HG03378 (cell line): ENCODE measurements around the gene DMWD.
A peak's percentile ranks its signal among the peaks of the same experiment; 100 is the strongest.

Experiments
- ATAC-seq: cut with Tn5 transposase; IDR thresholded peaks from one replicate; pipeline ENCODE4 v1.9.1; 2021; ENCODE audit warnings: mild to moderate bottlenecking, moderate library complexity; ENCODE audit not compliant: unreplicated experiment

The DMWD gene

DNA sequence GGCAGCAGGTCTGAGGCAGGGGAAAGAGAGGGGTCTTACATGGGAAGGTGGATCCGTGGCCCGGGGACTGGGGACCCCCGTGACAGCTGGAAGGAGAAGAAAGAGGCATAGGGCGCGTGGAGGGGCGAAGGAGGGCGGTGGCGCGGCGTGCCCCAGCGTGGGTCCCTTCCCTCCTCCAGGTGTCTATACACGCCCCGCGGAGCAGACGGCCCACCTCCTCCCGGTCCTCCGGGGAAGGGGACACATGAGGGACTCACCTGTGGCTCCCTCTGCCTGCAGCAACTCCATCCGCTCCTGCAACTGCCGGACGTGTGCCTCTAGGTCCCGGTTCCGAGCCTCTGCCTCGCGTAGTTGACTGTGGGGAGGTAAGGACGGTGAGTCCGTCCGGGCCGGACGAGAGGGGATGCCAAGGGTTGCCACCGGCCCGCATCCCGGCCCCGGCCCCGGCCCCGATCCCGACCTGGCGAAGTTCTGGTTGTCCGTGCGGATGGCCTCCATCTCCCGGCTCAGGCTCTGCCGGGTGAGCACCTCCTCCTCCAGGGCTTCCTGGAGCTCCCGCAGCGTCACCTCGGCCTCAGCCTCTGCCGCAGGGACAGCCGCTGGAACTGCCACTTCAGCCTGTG is 21.2 kb downstream of the DMWD start:
- ATAC-seq = no peak

DNA sequence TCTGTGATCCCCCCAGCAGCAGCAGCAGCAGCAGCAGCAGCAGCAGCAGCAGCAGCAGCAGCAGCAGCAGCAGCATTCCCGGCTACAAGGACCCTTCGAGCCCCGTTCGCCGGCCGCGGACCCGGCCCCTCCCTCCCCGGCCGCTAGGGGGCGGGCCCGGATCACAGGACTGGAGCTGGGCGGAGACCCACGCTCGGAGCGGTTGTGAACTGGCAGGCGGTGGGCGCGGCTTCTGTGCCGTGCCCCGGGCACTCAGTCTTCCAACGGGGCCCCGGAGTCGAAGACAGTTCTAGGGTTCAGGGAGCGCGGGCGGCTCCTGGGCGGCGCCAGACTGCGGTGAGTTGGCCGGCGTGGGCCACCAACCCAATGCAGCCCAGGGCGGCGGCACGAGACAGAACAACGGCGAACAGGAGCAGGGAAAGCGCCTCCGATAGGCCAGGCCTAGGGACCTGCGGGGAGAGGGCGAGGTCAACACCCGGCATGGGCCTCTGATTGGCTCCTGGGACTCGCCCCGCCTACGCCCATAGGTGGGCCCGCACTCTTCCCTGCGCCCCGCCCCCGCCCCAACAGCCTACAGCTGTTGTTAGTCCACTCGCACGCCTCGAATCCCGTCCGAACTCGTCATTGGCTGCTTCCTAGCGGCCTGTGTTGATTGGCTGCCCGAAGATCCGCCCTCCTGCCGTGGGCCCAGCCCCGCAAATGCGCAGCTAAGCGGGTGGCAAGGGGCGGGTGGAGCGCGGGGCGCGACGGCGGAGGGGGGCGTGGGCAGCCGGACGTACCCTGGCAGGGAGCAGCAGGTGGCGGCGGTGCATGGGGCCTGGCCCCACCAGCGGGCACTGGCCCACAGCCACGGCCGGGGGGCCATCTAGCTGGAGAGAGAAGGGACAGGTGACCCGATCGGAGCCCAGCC is 22.2 kb downstream of the DMWD start:
- peak; percentile 52 for ATAC-seq

DNA sequence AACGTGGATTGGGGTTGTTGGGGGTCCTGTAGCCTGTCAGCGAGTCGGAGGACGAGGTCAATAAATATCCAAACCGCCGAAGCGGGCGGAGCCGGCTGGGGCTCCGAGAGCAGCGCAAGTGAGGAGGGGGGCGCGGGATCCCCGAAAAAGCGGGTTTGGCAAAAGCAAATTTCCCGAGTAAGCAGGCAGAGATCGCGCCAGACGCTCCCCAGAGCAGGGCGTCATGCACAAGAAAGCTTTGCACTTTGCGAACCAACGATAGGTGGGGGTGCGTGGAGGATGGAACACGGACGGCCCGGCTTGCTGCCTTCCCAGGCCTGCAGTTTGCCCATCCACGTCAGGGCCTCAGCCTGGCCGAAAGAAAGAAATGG is 22.8 kb downstream of the DMWD start:
- peak; percentile 19 for ATAC-seq

DNA sequence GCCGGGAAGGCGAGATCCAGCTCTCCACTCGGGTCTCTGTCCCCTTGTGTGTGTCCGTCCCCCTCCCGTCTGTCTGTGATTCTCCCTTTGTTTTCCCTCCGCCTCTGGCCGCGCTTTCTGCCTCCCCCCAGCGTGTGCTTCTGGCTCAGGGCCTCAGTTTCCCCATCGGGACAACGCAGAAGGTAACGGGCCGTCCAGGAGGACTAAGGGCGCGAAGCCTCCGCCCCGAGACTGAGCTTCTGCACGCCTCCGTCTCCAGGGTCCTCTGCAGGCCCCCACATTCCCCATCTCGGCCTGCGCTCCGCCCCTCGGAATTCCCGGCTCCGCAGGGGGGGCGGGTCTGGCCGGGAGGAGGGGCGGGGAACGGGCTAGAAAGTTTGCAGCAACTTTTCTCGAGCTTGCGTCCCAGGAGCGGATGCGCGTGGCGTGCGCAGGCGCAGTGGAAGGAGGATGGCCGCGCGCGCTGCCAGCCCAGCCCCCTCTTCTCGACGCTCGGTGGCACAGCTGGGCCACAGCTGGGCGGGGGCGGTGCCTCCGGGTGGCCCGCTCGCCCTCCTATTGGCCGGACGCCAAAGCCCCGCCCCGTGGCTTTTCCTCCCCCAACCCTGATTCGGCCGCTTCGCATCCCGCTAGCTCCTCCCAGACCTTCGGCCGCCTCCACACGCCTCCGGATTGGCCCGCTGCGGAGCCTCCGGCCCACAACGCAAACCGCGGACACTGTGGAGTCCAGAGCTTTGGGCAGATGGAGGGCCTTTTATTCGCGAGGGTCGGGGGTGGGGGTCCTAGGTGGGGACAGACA is 23.5 kb downstream of the DMWD start, which contains the start of gene SIX5:
SIX5 (minus strand) TSS at position 269 of the 799 bp plus-strand sequence. CDS start 408 bp downstream, outside the sequence.
- peak; percentile 44 for ATAC-seq

DNA sequence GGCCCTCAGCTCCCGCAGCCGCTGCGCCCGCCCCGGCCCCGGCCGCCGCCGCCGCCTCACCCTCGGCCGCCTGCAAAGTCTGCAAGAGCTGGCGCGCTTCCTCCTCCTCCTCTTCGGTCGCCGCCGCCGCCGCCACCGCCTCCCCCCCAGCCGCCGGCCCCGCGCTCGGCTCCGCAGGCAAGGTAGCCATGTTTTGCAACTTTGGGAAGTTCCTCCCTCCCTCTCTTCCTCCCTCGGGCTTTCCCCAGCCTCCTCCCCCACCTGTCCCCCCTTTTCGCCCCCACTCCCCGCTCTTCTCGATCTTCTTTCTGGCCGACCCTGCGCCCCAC is 24.0 kb downstream of the DMWD start:
- ATAC-seq = no peak

DNA sequence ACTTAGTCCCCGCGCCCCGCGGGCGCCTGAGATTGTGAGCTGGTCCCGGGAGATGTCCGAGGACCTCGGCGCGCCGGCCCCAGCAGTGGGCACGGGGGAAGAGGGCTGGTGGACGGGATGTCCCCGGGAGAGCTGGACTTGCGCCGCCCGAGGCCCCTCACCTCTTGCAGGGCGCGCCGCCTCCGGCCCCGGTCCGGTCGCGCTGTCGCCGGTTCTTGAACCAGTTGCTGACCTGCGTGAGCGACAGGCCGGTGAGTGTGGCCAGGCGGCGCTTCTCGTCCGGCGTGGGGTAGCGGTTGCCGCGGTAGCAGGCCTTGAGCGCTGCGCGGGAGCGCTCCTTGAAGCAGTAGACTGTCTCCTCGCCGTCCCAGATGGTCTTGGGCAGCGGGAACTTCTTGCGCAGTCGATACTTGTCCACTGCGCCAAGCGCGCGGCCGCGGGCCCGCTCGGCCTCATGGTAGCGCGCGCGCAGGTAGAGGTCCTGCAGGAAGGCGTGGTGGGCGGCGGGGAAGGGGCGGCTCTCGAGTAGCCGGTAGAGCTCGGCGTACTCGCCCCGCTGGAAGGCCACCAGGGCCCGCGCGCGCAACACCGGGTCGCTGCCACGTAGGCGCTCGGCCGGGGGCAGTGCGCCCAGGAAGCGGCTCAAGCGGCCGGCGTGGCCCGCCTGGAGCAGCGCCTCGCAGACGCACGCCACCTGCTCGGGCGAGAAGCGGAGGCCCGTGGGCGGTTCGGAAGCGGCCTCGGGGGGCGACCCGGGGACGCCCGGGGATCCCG is 24.6 kb downstream of the DMWD start:
- ATAC-seq = no peak

DNA sequence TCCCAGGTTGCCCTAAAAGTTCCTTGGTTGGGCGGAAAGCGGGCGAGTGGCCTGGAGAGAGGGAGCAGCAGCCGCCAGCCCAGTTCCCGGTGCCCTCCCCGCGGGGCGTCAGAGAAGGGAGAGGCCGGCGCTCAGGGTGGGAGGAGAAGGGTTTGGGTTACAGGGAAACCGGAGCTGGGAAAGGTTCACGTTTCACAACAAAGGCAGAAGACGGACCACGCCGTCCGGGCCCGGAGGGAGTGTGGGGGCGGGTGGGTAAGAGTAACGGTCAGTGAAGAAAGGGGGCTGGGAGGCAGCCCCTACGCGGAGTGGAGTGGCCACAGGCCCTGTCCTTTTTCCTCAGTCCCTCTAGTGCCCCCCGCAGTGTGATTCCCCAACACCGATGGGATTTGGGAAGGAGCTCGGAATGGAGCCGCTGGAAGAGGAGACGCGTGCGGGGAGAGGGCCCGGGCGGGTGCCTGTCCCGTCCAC is 25.2 kb downstream of the DMWD start:
- ATAC-seq = no peak

DNA sequence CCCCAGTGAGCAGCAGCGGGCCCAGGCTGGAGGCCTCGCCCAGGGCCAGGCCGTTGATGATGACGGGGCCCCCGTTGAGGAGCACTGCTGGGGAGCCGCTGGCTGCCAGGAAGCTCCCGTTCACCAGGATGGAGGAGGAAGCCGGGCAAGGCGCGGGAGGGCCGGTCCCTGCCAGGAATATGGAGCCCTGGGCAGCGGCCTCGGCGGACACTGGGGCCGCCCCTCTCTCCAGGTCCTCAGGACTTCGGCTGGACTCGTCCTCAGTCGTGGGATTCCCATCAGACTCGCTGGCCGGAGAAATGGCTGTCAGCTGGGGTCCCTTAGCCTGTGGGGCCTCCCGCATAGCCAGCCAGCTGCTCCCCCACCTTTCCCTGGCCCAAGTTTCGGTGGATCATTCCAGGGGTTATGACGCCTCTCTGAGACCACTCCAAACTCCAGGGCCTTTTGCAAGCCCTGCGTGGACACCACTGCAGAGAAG is 25.7 kb downstream of the DMWD start:
- ATAC-seq = no peak

DNA sequence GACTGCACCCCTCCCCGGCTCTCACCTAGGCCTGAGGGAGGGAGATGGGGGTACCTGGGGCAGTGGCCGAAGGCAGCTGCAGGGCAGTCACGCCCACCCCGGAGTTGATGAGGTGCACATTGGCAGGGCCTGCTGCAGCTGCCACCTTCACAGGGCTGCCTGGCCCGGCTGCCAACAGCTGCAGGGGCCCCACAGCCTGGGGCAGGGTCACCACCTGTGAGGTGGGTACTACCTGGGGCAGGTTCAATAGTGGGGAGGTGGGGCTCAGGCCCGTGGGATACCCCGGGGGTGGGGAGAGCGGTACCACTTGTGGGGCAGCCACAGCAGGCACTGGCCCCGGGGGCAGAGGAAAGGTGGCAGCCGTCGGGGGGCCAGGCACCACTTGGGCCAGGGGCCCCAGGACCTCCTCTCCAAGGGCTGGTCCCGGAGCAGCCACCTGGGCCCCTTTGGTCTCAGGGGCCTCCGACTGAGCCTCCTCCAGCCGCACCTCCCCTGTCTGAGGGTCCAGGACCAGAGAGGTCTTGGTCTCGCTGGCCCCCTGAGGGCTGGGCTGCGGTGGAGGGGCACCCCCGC is 26.3 kb downstream of the DMWD start:
- ATAC-seq = no peak

DNA sequence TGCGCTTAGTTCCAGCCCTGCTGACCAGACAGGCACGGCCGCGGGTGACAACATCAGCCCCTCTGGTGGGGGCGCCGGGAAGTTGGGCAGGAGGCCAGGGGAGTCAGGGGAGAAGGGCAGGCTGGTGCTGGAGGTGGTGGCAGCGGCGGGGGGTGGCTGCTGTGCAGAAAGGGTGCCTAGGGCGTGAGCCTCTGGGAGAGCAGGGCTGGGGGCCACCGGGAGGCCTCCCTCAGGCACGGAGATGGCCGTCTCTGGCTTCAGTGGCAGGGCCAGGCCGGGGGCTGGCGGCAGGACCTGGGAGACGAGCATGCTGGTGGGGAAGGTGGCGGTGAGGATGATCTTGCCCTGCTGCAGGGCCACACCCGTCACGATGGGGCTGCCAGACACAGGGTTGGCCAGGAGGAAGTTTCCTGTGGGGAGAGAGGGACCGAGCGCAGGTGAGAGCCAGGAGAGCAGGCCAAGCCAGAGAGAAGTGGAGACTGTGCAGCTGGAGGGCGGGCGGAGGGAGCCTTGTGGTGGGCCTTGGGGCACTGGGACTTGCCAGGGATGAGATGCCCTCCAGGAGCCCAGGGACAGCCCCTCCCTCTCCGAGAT is 26.8 kb downstream of the DMWD start:
- no peak for ATAC-seq

DNA sequence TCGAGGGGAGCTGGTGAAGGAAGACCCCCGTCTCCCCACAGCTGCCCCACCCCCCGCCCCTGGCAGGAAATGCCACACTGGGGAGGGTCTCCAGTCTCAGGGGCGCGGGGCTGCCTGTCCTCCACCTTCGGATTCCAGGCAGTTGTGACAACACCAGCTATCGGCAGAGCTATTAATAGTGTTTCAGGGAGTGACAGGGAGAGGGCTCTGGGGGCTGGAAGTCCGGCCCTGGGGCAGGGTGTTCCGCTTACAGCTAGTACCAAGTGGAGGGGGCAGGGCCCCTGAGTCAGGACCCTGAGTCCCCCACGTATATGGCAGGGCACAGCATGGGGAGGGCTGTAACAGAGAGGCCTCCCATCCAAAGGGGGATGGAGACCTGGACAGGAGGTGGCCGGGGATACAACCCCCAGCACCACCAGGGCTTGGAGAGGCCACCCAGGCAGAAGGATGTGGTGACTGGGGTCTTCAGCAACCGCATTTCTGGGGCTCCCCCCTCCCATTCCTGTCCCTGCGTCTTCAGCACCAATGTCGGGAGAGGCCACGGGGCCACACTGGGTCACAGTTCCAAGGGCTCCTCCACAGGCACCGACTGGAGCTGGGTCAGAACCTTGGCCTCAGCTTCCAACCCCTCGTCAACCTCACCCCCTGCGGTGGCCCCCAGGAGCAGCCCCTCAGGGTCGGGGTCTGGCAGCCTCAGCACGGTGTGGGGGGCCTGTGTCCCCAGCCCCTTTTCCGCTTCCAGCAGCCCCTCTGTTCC is 27.5 kb downstream of the DMWD start:
- no peak for ATAC-seq

DNA sequence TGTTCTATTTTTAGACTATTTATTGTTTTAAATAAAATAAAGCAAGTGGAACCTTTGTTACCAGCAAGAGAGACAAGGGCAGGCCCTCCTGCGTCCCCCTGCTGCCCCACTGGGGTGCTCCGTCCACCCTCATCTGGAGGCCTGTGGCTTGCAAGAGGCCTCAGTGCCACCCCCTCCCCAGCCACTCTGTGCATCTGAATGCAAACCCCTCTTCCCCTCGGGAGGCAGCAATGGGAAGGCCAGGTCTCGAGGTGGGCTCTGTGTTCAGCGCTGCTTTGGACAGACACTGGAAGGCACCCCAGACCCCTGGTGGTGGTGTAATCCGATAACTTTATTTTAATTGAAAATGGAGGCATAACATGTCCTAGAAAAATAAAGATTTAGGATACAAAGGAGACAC is 28.2 kb downstream of the DMWD start:
- no peak for ATAC-seq

DNA sequence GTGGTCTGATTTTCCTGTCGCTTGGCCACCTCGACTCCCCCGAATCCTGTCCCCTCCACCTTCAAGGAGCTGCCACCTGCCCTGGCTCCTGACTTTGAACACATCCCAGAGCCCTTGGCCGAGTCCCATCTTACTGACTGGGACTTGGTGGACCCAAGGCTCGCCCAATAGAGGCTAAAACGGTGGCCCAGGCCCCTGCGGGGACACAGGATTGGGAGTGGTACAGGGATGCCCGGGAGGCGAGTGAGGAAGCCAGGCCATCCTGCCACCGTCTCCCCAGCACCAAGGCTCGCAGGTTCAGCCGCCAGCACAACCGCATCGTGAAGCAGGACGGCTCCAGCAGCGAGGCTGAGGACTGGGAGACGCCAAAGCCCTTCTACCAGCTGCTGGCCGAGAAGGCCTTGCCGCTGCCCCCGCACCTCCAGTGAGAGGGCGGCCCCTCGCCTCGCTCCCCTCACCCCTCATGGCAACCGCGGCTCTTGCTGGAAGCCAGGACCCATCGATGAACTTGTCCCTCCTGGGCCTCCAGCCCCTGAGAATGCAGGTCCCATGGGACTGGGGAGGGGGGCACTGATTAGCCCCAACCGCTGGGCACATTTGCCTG is 28.9 kb downstream of the DMWD start:
- ATAC-seq = no peak

DNA sequence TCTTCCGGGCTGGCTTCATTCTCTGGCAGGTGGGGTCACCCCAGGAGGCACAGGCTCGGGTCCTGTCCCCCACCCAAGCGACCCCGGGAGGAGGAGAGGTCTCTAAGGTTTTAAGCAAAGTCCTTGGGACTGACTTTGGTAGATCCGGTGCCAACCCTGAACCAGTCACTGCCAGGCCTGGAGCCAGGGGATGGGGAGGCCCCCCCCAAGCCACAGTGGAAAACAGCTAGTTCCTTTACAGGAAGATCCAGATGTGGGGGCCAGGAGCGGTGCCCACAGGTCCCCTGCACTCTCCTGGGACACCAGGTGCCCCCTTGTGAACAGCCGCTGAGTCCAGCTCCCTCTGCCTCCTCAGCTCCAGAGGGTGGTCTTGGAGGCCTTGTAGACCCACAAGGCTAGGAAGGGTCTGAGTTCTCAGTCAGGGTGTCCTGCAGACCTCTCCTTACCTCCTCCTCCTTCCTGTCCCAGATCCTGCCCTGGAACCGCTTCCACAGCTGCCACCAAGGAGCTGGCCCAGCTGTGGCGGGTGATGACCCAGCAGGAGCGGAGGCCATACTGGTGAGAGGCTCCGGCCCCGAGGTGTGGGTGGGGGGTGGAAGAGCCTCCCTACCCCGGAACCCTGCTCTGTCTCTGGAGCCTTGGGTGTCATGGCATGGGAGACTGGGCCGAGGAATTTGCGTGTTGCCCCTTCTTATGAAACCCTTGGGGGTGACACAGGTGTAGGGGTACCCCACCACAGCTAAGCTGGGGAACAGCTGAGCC is 29.6 kb downstream of the DMWD start:
- no peak for ATAC-seq

DNA sequence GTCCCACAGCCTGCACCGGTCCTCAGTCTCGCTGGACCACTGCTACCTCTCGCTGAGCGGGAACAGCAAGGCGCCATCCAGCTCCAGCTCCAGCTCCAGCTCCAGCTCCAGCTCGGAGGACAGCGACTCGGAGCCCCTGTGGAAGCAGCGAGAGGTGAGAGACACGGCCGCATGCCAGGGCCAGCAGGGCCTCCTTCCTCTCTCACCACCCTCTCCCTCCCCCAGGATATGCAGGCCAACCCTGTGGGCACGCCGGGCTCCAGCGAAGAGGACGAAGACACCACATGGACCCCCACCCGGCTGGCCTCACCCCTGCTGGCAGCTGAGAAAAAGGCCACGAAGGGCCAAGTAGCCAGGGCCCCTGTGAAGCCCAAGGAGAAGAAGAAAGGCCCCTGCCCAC is 30.9 kb downstream of the DMWD start:
- no peak for ATAC-seq

DNA sequence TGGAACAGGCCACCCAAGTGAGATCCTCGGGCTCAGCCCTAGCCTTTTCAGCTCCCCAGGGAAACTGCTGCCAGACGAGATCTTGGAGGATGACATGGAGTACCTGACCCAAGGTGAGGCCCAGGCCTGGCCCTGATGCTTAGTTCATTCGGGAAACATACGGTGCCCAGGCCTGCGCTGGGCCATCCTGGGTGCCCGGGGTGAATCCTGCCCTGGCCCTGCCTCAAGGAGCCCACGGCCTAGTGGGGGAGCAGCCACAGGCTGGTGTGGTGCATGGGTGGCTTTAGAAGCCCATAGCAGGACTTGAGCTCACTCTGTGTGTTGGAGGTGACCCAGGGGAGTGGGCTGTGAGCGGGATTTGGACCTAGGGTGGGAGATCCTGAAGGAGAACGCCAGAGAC is 33.7 kb downstream of the DMWD start:
- ATAC-seq = no peak

DNA sequence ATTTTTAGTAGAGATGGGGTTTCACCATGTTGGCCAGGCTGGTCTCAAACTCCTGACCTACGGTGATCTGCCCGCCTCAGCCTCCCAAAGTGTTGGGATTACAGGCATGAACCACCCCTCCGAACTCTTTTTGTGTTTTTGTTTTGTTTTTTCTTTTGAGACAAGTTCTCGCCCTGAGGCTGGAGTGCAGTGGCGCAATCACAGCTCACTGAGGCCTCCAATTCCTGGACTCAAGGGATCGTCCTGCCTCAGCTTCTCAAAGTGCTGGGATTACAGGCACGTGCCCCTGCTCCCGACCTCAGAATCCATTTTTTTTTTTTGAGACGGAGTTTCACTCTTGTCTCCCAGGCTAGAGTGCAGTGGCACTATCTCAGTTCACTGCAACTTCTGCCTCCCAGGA is 35.0 kb downstream of the DMWD start:
- no peak for ATAC-seq

DNA sequence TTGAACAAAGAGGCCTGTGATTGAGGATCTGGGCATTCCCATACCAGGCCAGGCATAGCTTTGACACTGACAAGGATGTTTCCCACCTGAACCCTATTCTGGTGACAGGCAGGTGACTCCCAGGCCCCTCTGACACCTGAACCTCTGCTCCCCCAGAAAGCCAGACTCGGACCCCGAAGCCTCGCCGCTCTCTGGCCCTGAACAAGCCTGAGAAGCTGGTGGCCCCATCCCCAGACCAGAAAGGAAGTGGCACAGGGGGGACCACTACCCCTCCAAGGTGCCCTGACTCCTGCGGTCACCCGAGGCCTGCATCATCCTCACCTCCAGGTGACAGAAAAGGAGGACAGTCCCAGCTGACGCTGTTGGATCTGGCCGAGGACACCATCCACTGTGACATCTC is 38.3 kb downstream of the DMWD start:
- no peak for ATAC-seq
